Measurements from ENCODE around the gene COP1.

The COP1 gene

GRCh38 chr1:176056312-176056711 is 150.8 kb downstream of the COP1 start:
- DNase-seq (ENCODE audit: low read depth in 2 of 2), result no peak
- no peak overlapping the region for H3K4me3 ChIP-seq (replicated peaks in 1 of 2; ENCODE audit: low read depth in 2 of 2, low read length in 2 of 2)
- TF ChIP-seq CTCF (IDR thresholded peaks at IDR 0.05; ENCODE audit: low read depth, low read length), result no peak

GRCh38 chr1:176055398-176055797 is 151.7 kb downstream of the COP1 start:
- no peak overlapping the region for H3K4me3 ChIP-seq (replicated peaks in 1 of 2; ENCODE audit: low read depth in 2 of 2, low read length in 2 of 2)
- TF ChIP-seq CTCF (IDR thresholded peaks at IDR 0.05; ENCODE audit: low read depth, low read length), result no peak
- no peak for DNase-seq (ENCODE audit: low read depth in 2 of 2)

- peak; percentile 7 to 63 for DNase-seq (ENCODE audit: low read depth in 2 of 2)
- no peak for TF ChIP-seq CTCF (IDR thresholded peaks at IDR 0.05; ENCODE audit: low read depth, low read length)
- H3K4me3 ChIP-seq (replicated peaks in 1 of 2; ENCODE audit: low read depth in 2 of 2, low read length in 2 of 2), result no peak overlapping the region
Observed at GRCh38 chr1:176051902-176052518, 155.1 kb downstream of the COP1 start.

- no peak for TF ChIP-seq CTCF (IDR thresholded peaks at IDR 0.05; ENCODE audit: low read depth, low read length)
- H3K4me3 ChIP-seq (replicated peaks in 1 of 2; ENCODE audit: low read depth in 2 of 2, low read length in 2 of 2), result no peak overlapping the region
- no peak for DNase-seq (ENCODE audit: low read depth in 2 of 2)
Observed at GRCh38 chr1:176051402-176051801, 155.7 kb downstream of the COP1 start.

- TF ChIP-seq CTCF (IDR thresholded peaks at IDR 0.05; ENCODE audit: low read depth, low read length), result no peak
- DNase-seq (ENCODE audit: low read depth in 2 of 2), result no peak
- H3K4me3 ChIP-seq (replicated peaks in 1 of 2; ENCODE audit: low read depth in 2 of 2, low read length in 2 of 2), result no peak overlapping the region
Observed at GRCh38 chr1:176049582-176049981, 157.5 kb downstream of the COP1 start.

GRCh38 chr1:176046926-176047325 is 160.2 kb downstream of the COP1 start:
- no peak for DNase-seq (ENCODE audit: low read depth in 2 of 2)
- TF ChIP-seq CTCF (IDR thresholded peaks at IDR 0.05; ENCODE audit: low read depth, low read length), result no peak
- no peak overlapping the region for H3K4me3 ChIP-seq (replicated peaks in 1 of 2; ENCODE audit: low read depth in 2 of 2, low read length in 2 of 2)

GRCh38 chr1:176043537-176043936 is 163.5 kb downstream of the COP1 start:
- no peak for DNase-seq (ENCODE audit: low read depth in 2 of 2)
- H3K4me3 ChIP-seq (replicated peaks in 1 of 2; ENCODE audit: low read depth in 2 of 2, low read length in 2 of 2), result no peak overlapping the region
- TF ChIP-seq CTCF (IDR thresholded peaks at IDR 0.05; ENCODE audit: low read depth, low read length), result no peak

Measured in cardiac fibroblast (primary cell).